ENCODE measurements around the gene BAIAP2. TPM values are rescaled to one million over a fixed set of nuclear protein-coding genes. Genes with fewer than 3 reads are reported as not detected.

The BAIAP2 gene
- total RNA-seq, 1 donor from 2014 or later = 48.9 TPM

- Mint-ChIP-seq H3K27me3 (ENCODE audit: low read depth) (no peaks in the 10 kb centered on the region), H3K4me3 (no peak overlapping the region), H3K27ac (no peak overlapping the region), H3K4me1 (peaks cover 3% of the 10 kb centered on the region), H3K36me3 (no peaks in the 10 kb centered on the region), H3K9me3 (no peaks in the 10 kb centered on the region)
- no peak for DNase-seq (ENCODE audit: low spot score in 2 of 2, unreplicated experiment in 2 of 2)
- no peak for TF ChIP-seq CTCF (IDR thresholded peaks at IDR 0.05; ENCODE audit: unreplicated experiment)
These were observed 103.5 kb downstream of the BAIAP2 start for GRCh38 chr17:81138500-81138899.

GRCh38 chr17:81139428-81139827, 104.5 kb downstream of the BAIAP2 start:
- no peak for TF ChIP-seq CTCF (IDR thresholded peaks at IDR 0.05; ENCODE audit: unreplicated experiment)
- Mint-ChIP-seq H3K27ac (no peak overlapping the region), H3K27me3 (ENCODE audit: low read depth) (no peaks in the 10 kb centered on the region), H3K36me3 (no peaks in the 10 kb centered on the region), H3K9me3 (no peaks in the 10 kb centered on the region), H3K4me3 (no peak overlapping the region), H3K4me1 (peaks cover 3% of the 10 kb centered on the region)
- no peak for DNase-seq (ENCODE audit: low spot score in 2 of 2, unreplicated experiment in 2 of 2)

GRCh38 chr17:81140018-81140417, 105.1 kb downstream of the BAIAP2 start:
- no peak for DNase-seq (ENCODE audit: low spot score in 2 of 2, unreplicated experiment in 2 of 2)
- peaks cover 3% of the 10 kb centered on the region for H3K4me1 Mint-ChIP-seq
- TF ChIP-seq CTCF (IDR thresholded peaks at IDR 0.05; ENCODE audit: unreplicated experiment) = no peak
- H3K9me3 Mint-ChIP-seq = no peaks in the 10 kb centered on the region
- H3K36me3 Mint-ChIP-seq = no peaks in the 10 kb centered on the region
- H3K27ac Mint-ChIP-seq = peak overlapping the region; percentile 30
- no peaks in the 10 kb centered on the region for H3K27me3 Mint-ChIP-seq (ENCODE audit: low read depth)
- no peak overlapping the region for H3K4me3 Mint-ChIP-seq

DNA sequence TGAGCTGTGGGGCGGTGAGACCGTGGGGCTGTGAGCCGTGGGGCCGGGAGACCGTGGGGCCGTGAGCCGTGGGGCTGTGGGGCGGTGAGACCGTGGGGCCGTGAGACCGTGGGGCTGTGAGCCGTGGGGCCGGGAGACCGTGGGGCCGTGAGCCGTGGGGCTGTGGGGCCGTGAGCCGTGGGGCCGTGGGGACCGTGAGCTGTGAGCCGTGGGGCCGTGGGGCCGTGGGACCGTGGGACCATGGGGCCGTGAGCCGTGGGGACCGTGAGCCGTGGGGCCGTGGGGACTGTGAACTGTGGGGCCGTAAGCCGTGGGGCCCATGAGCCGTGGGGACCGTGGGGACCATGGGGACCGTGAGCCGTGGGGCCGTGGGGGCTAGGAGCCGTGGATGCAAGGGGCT, 105.7 kb downstream of the BAIAP2 start:
- H3K27ac Mint-ChIP-seq = no peak overlapping the region
- no peak overlapping the region for H3K4me3 Mint-ChIP-seq
- no peak for DNase-seq (ENCODE audit: low spot score in 2 of 2, unreplicated experiment in 2 of 2)
- no peaks in the 10 kb centered on the region for H3K36me3 Mint-ChIP-seq
- no peak for TF ChIP-seq CTCF (IDR thresholded peaks at IDR 0.05; ENCODE audit: unreplicated experiment)
- no peaks in the 10 kb centered on the region for H3K27me3 Mint-ChIP-seq (ENCODE audit: low read depth)
- no peaks in the 10 kb centered on the region for H3K9me3 Mint-ChIP-seq
- H3K4me1 Mint-ChIP-seq = peaks cover 3% of the 10 kb centered on the region

DNA sequence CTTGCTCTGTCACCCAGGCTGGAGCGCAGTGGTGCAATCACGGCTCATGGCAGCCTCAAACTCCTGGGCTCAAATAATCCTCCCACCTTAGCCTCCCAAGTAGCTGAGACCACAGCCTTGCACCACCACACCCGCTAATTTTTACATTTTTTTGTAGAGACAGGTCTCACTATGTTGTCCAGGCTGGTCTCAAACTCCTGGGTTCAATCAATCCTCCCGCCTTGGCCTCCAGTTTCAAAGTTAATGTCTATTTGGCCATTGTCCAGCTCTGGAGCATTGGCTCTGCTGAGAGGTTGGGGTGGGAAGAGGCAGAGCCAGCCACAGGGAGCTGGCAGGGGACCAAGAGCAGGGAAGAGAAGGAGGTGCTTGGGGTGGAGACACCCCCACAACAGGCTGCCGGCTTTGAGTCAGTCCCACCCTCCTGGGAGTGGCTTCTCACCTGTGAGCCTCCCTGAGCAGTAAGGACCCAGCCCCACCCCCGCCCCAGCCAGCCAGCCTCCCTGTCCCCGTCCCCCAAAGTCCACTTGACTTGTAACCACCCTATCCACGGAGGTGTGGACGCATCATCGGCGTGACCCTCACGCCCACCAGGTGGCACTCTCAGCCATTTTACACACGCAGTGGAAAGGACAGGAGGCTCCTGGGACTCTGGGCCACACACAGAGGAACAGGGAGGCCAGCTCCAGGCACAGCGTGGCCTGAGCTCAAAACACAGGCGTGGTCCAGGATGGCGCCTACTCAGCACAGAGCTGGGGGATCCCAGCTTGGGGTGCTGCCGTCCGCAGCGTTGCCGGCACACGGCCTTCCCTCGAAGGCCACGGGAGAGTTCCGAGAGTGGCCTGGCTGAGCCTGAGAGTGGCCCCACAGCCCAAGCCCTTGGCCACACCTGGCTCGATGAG, 107.6 kb downstream of the BAIAP2 start:
- no peaks in the 10 kb centered on the region for H3K36me3 Mint-ChIP-seq
- H3K4me3 Mint-ChIP-seq = no peak overlapping the region
- no peak overlapping the region for H3K27ac Mint-ChIP-seq
- no peaks in the 10 kb centered on the region for H3K27me3 Mint-ChIP-seq (ENCODE audit: low read depth)
- H3K9me3 Mint-ChIP-seq = peaks cover 3% of the 10 kb centered on the region
- DNase-seq (ENCODE audit: low spot score in 2 of 2, unreplicated experiment in 2 of 2) = peak in 1 of 2 experiments; percentile 76
- peaks cover 3% of the 10 kb centered on the region for H3K4me1 Mint-ChIP-seq
- peak; percentile 52 for TF ChIP-seq CTCF (IDR thresholded peaks at IDR 0.05; ENCODE audit: unreplicated experiment)
